ENCODE measurements around the gene BAIAP2L2. TPM values are rescaled to one million over a fixed set of nuclear protein-coding genes. Genes with fewer than 3 reads are reported as not detected.

BAIAP2L2 gene
- total and polyA plus RNA-seq, 10 of the 15 experiments (the other 5 are each of a cell fraction or from before 2014, with no cell fraction given), result 0.08 to 0.38 (median 0.14) TPM; not detected in 6

DNA sequence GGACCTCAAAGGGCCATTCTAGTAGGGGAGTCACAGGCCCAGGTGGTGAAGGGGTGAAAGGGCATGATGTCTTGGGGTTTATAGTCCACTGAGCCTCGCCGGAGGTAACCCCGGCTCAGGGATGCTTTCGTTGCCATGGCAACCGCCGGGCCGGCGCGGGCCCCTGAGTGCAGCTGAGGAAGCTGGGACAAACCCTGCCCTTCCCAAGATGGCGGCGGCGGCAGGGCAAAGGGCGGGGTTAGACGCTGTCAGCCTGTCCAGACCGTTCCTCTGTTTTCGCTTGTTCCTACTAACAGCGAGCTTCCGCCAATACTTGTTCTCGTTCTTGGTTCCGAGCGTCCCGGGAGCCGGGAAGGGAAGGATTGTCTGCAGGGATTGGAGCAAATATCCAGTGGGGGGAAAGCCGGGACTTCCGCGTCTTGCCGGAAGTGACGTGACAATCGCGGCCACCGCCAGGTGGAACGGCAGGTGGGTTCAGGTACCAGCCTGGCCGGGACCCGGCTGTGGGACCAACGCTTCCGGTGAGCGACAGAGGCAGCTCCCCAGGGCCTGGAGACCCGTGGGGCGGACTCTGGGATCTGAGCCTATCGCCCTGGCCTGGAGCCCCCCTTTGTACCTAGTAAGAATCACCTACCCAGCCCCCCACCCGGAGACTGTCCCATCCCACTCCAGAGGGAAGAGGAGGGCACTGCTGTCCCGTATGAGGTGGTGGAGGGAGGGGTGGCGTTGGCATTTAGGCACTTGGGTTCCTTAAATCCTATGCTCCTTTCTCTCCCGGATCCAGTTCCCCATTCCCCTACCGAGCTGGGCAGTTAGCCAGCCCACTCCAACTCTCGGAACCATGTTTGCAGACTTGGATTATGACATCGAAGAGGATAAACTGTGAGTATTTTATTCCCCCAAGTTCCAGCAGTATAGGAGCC lies 53.3 kb downstream of the BAIAP2L2 start, which contains the start of gene PICK1 (continued):
- TF ChIP-seq ZNF592 (IDR thresholded peaks at IDR 0.05) (peak; percentile 99), WRNIP1 (IDR thresholded peaks at IDR 0.05; ENCODE audit: borderline replicate concordance, low read depth, low read length) (no peak), FOS (IDR thresholded peaks at IDR 0.05; ENCODE audit: borderline replicate concordance, extremely low read depth, insufficient read length) (no peak), TCF3 (IDR thresholded peaks at IDR 0.05; ENCODE audit: borderline replicate concordance, insufficient read depth, low read depth, low read length) (peak; percentile 71; the same call in 1 of the 2 replicates), BMI1 (IDR thresholded peaks at IDR 0.05; ENCODE audit: borderline replicate concordance) (peak; percentile 99), SKIL (IDR thresholded peaks at IDR 0.05; ENCODE audit: low read depth, poor library complexity, severe bottlenecking) (no peak), IKZF1 (conservative IDR thresholded peaks at IDR 0.05) (peak; percentile 88), FOXM1 (IDR thresholded peaks at IDR 0.05; ENCODE audit: low read depth, low read length) (no peak)
- TF ChIP-seq, protein P1, sequence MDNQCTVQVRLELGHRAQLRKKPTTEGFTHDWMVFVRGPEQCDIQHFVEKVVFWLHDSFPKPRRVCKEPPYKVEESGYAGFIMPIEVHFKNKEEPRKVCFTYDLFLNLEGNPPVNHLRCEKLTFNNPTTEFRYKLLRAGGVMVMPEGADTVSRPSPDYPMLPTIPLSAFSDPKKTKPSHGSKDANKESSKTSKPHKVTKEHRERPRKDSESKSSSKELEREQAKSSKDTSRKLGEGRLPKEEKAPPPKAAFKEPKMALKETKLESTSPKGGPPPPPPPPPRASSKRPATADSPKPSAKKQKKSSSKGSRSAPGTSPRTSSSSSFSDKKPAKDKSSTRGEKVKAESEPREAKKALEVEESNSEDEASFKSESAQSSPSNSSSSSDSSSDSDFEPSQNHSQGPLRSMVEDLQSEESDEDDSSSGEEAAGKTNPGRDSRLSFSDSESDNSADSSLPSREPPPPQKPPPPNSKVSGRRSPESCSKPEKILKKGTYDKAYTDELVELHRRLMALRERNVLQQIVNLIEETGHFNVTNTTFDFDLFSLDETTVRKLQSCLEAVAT (IDR thresholded peaks at IDR 0.05), result 0 out of 2 replicates have a peak, but pooled peaks have one; percentile 26
- TF ChIP-seq, protein P2, sequence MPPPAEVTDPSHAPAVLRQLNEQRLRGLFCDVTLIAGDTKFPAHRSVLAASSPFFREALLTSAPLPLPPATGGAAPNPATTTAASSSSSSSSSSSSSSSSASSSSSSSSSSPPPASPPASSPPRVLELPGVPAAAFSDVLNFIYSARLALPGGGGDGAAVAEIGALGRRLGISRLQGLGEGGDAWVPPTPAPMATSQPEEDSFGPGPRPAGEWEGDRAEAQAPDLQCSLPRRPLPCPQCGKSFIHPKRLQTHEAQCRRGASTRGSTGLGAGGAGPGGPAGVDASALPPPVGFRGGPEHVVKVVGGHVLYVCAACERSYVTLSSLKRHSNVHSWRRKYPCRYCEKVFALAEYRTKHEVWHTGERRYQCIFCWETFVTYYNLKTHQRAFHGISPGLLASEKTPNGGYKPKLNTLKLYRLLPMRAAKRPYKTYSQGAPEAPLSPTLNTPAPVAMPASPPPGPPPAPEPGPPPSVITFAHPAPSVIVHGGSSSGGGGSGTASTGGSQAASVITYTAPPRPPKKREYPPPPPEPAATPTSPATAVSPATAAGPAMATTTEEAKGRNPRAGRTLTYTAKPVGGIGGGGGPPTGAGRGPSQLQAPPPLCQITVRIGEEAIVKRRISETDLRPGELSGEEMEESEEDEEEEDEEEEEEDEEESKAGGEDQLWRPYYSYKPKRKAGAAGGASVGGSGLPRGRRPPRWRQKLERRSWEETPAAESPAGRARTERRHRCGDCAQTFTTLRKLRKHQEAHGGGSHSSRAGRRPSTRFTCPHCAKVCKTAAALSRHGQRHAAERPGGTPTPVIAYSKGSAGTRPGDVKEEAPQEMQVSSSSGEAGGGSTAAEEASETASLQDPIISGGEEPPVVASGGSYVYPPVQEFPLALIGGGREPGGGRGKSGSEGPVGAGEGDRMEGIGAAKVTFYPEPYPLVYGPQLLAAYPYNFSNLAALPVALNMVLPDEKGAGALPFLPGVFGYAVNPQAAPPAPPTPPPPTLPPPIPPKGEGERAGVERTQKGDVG (CRISPR knock-in tag; IDR thresholded peaks at IDR 0.05), result no peak
- TF ChIP-seq, protein P3, sequence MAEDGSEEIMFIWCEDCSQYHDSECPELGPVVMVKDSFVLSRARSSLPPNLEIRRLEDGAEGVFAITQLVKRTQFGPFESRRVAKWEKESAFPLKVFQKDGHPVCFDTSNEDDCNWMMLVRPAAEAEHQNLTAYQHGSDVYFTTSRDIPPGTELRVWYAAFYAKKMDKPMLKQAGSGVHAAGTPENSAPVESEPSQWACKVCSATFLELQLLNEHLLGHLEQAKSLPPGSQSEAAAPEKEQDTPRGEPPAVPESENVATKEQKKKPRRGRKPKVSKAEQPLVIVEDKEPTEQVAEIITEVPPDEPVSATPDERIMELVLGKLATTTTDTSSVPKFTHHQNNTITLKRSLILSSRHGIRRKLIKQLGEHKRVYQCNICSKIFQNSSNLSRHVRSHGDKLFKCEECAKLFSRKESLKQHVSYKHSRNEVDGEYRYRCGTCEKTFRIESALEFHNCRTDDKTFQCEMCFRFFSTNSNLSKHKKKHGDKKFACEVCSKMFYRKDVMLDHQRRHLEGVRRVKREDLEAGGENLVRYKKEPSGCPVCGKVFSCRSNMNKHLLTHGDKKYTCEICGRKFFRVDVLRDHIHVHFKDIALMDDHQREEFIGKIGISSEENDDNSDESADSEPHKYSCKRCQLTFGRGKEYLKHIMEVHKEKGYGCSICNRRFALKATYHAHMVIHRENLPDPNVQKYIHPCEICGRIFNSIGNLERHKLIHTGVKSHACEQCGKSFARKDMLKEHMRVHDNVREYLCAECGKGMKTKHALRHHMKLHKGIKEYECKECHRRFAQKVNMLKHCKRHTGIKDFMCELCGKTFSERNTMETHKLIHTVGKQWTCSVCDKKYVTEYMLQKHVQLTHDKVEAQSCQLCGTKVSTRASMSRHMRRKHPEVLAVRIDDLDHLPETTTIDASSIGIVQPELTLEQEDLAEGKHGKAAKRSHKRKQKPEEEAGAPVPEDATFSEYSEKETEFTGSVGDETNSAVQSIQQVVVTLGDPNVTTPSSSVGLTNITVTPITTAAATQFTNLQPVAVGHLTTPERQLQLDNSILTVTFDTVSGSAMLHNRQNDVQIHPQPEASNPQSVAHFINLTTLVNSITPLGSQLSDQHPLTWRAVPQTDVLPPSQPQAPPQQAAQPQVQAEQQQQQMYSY (CRISPR knock-in tag; IDR thresholded peaks at IDR 0.05), result 0 out of 2 replicates have a peak, but pooled peaks have one; percentile 15

Measured in GM12878 (cell line).